OCI-LY1 (cell line): ENCODE results near the gene BCL7B.

Source experiments
- CTCF ChIP-seq: fragments of 200-600 bp; sonication (generic), shearing (Covaris generic); IDR thresholded peaks from 2 replicates; pipeline ENCODE4 v1.5.1; 2017; ENCODE audit warnings: mild to moderate bottlenecking, antibody characterized with exemption, low read length, moderate library complexity, mixed read lengths
- EZH2 ChIP-seq: fragments of 200-600 bp; sonication (generic), shearing (Covaris generic); IDR thresholded peaks from 2 replicates; pipeline ENCODE4 v1.8.0; 2017; ENCODE audit warnings: borderline replicate concordance, mixed run types, mild to moderate bottlenecking, antibody characterized with exemption, low read length, moderate library complexity, mixed read lengths

- TF ChIP-seq CTCF = no peak
- no peak for TF ChIP-seq EZH2
Measured at GRCh38 chr7:73512018-73512780, 45.3 kb downstream of the BCL7B start.
